Stimulated activated CD4-positive, alpha-beta T cell treated with anti-CD3 and anti-CD28 coated beads, TNF-alpha, amount 100 ng/mL, for 48 hours (primary cell): ENCODE measurements around the gene NPAS3.

Experiments used
- DNase-seq, 3 donors: peaks; one replicate each; pipeline ENCODE4 v3.0.0-alpha.2; 2020; ENCODE audit warnings: low read depth in 3 of 3

Gene NPAS3

DNA sequence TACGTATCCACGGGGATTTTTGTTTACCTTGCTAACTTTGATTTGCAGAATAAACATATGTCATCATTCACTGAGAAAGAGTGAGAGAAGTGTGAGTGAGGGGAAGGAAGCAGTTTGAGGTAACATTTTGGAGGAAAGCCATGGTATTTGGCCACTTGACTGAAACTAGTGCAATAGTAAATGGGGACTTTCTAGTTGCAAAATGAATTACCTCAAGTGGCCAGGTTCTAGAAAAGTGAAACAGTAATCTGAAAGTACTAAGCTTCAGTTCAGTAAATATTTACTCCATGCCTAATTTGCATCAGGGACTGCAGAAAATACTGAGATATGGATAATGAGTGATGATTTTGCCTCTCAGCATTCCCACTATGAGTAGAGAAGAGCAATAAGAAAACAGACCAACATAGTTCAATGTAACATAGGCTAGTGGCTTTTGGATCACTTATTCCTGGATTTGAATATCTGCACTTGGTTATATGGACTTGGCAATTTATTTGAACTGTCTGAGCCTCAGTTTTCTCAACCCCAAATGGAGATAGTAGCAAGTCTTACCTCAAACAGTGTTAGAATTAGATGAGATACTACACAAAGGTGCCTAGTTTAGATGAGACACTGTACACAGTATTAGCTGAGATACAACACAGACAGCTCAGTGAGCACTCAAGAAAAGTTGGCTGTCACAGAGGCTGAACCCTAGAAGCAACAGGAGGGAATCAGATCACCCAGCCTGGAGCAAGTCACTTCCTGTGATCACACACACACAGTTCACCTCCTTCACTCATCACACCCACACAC lies 439.1 kb downstream of the NPAS3 start:
- DNase-seq = no peak

DNA sequence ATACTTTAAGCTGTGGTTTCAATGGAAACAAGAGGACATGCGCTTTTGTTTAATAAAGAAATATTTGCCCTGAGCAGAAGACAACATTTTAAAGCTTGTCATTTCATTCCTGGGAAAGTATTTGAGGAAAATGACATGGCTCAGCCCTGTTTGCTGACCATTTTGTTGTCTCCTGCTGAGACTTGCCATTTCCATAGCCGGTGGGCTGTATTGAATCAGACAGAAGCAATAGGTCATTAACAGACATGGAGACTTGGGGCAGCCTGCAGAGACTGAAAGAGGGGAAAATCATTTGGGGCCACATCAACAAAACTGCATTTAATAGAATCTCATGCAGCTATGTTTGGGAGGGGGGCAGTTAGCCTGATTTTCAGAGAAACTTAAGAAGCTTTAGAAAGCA lies 443.0 kb downstream of the NPAS3 start:
- DNase-seq = no peak

DNA sequence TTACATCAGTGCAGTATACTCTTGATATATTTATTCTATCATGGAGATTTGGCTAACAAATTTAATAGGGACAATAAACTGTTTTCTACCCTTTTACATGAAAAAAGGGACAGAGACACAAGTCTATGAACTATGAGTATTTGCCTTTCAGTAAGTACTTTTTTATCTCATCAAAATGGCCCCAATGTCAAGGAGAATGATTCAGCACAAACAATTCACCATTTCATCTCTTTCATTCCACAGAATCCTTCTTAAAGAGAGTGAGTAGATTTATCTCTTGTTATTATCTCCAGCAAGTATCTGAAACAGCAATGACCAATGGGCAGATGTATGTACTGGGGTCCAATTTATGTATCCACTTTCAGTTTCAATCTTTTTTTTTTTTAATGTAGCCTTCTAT lies 447.5 kb downstream of the NPAS3 start:
- no peak for DNase-seq

DNA sequence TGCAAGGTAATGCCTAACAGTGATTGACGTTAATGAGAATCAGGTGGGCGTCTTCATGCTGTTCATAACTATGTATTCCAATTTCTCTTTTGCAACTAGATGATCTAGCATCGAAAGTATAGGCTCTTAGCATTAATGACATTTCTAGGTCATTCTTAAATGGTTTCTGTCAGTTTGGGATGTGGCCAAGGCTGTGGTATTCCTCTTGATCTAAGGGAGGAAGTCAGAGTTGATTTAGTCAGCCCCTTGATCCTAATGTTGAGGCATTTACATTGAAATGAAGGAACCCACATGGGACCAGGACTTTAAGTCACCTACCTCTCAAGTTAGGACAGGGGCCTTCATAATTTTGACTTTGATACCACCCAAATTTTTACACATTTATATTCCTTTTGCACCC lies 448.1 kb downstream of the NPAS3 start:
- DNase-seq = no peak

DNA sequence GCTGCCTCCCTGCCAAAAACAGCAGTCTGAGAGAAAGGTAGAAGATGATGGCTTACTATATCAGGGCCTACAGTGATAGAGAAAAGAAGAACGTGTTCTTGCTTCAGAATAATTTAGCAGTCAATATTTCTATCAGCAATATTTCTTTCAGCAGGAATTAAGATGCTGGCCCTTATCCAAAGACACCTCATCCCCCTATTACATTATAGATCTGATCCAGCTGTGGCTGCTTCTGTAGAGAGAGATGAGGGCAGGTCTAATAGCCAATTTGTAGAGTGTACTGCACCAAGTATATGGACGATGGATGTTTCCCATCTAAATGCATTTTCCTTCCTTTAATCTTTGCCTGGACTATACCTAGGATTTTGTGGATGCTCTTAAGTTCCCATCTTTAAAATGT lies 451.7 kb downstream of the NPAS3 start:
- DNase-seq = no peak

DNA sequence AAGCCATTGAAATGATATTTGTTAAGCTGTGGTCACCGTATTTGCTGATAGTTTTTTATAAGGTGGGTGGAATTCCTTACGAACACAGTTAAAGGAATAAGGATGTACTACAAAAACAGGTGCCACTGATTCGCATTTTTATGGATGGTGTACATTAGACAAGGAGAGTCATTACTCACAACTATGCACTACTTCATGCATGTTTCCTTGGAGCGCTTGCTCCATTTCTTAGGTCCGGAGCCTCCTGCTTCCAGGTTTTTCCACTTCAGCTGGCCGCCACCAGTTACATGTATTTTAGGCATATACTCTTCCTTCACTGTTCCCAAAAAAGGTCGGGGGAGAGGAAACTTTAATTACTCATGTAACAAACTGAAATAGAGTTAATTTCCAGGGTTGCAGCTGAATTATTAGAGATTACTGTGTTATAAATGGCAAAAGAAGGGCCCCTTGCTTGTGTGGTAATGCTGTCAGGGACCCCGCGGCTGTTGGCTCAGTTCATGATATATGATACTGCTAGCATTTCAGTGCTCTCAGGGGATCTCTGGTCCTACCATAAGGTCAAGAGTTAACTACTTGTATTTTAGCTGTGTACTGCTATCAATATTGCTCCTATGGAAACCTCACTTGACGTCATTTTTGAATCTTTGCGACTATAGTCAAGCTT lies 454.7 kb downstream of the NPAS3 start:
- no peak for DNase-seq

DNA sequence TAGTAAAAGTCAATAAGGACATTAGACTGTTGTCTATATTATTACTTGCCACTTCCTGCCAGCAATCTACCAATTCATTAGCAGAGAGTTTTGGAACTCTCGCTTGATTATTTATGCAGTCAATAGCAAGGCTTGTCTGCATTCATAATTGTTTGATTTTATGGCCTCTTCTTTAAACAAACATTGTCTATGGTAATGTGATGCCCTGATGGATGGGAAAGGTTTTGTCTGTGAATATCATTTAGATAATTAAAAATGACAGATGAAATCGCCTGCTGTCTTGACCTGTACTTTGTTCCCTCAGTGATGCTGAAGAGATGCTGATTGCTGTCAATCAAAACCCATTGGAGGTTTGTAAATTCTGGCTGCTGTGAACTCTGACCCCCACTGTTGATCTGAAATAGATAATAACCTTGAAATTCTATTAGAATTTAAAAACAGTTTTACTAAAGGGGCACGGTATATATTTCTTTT lies 455.3 kb downstream of the NPAS3 start:
- no peak for DNase-seq

DNA sequence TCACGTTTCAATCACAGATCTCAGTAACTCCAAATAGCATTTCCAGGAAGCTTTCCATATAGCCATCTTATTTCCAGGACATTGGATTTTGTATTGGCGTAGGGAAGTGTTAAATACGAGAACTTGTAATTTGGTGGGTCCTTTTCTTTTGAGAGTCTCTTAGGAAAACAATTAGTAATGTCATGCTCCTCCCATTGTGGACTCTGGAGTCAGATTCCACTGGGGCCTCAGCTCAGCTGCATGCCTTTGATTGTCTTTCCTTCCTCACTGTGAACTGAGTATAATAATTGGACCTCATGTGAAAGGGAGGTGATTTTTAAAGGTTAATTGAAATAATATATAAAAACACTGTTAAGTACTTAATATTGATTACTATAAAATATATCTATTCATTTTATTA lies 462.6 kb downstream of the NPAS3 start:
- DNase-seq = no peak

DNA sequence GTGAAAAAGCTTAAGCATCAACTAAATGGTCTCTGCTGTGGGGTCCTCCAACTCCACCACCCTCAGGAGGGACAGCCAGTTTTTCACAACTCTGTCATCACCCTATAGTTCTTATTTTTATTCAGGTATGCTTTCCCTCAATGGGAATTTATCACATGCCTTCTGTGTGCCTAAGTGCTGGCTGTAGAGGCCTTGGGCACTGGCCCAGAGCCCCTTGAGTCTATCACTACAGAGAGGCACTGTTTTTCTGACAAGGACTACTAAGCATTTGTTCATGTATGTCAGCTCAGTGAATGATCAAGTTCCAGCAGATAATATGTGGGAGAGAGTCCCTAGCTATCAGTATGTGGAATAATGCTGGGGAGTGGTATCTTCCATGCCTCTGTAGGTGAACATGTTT lies 463.9 kb downstream of the NPAS3 start:
- no peak for DNase-seq

DNA sequence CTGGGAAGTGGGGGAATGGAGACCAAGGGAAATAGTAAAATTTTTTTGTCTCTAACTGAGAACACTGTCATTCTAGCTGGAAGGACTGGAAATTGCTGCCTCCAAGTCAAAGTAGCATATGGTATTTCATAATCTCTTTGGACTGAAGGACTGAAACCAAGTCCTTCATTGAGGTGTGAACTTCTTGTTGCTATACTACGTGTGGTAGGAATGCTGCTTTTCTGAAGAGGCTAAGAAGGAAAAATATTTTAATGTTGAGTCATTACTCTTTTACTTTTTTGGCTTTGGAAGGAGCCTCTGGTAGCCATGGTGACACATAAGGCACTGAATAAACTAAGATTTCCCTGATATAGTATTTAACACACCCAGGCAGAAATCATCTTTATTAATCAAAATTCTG lies 465.4 kb downstream of the NPAS3 start:
- DNase-seq = no peak

DNA sequence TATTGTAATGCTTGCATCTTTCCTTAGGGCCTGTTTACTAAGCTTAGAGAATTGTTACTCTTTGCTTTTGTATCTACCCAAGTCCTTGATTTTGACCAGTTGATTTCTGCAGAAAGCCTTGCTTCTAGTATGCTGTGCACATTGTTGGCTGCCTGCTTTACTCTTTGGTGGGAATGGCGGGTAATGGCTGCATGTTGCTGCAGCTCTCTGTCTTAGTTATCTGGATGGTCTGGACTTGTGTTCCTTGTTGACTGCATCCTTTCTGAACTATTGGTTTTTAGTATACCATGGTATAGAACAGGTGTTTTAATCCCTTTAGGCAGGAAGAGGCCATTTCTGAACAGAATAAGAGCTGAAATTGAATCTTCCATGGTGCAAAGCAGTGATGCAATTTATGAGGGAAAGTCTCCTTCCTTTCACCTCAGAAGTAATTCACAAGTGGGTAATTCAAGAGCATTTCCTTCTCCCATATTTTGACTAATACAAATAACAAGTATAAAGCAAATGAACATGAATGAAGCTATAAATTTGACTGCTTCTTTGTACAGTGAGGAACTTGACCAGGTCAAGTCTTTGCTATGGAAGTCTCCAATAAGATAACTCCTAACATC lies 466.4 kb downstream of the NPAS3 start:
- no peak for DNase-seq

DNA sequence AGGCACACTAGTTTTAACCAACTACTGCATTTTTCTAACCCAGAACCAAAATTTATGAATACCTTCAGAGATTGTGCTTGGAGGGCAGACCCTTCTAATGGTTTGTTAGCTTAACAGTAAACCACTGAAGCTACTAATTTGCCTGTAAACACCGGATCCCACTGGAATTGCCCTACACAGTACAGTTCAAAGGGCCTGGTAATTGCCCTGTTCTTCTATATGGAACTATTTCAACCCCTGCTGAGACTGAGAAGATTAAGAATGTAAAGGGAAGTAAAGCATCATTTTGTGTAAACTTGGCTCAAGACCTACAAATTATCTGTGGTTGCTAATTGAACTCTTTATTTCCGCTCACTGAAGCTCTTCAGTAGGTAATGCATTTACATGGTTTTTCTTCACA lies 468.1 kb downstream of the NPAS3 start:
- DNase-seq = no peak

DNA sequence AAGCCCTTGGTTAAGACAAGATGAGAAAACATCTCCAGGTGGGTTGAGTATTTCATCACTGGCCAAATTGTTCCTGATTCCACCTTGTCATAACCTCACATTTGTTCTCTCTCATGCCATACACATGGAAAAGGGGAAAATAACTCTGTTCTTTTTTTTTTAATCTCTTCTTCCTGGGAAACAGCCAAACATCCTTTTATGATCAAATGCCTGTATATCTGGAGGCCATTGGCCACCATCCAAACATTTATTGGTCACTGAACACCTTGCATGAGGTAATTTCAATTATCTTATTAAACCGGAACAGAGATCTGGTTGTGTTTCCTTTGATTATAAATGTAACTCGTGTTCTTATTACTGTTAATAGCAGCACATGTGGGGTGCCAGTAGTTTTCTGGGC lies 469.6 kb downstream of the NPAS3 start:
- DNase-seq = no peak

DNA sequence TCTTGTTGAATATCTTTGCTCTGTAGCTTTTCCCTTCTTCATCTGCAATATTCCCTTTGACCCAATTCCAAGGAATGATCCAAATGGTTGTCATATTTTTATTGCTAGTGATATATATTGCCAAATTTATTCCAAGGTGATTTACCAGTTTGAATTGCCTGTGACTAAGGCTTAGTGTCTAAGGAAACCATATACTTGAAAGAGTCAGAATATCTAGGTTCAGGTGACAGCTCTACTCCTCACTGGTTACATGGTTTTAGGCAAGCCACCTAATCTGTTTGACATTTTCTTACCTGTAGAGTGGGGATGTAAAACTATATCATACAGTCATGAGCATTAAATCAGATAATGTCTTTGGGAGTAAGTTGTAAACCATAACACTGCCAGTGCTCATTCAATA lies 473.8 kb downstream of the NPAS3 start:
- DNase-seq = no peak

DNA sequence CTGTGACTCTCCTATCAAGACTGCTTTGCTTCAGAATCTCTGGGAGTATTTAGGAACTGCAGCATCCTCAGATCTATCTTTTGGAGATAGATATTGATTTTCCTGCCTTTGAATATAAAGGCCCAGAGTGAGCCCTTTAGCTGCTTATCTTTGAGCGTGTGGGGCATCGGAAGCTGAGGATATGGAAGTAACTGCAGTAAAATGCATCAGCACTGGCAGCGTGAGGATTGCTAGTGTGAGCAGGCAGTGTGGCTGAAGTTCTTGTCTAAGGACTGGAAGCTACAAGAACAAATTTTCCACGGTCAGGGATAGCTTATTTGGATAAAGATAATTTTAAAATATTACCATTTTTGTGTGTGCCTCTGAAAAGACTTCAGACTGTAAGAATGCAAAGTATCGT lies 474.7 kb downstream of the NPAS3 start:
- DNase-seq = no peak

DNA sequence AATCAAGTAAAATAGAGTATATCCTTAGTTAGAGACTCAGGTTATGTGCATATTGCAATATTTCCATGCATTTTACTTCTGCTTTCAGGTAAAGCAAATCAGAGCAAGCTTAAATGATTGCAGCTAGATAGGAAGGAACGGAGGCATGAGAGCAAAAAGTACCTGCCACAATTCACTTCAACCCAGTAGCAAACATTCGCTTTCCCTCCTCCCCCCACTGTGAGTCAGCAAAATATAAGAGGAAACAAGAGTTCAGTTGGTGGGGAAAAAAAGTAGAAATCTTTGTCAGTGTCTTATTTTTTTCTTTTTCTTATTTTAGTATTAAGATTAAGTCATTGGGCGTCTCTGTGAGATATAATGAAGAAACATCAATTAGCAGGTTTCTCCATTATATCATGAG lies 475.4 kb downstream of the NPAS3 start:
- no peak for DNase-seq

DNA sequence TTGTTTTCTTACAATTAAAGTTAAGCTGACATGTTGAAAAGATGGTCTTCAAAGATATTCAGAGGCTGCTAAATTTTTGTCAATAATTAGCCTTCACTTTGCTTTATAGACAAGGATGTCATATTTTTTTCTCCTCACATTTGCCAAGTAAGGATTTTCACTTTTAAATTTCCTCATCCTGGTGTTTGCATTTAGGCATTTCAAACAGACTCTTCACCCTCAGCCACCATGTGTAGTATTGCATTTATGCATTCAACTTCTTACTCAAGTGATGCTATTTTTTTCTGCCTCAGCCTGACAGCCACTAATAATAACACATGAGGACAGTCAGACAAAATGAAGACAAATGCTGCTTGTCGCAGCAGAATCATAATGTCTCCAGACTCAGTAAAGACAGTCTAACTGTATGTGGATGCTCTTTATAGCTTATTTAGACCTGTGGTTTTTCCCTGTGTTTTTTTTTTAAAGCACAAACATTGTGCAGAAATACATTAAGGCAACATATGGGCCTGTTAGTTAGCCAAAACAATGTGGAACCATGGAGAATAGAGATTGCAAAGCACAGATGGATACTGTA lies 481.5 kb downstream of the NPAS3 start:
- DNase-seq = no peak

DNA sequence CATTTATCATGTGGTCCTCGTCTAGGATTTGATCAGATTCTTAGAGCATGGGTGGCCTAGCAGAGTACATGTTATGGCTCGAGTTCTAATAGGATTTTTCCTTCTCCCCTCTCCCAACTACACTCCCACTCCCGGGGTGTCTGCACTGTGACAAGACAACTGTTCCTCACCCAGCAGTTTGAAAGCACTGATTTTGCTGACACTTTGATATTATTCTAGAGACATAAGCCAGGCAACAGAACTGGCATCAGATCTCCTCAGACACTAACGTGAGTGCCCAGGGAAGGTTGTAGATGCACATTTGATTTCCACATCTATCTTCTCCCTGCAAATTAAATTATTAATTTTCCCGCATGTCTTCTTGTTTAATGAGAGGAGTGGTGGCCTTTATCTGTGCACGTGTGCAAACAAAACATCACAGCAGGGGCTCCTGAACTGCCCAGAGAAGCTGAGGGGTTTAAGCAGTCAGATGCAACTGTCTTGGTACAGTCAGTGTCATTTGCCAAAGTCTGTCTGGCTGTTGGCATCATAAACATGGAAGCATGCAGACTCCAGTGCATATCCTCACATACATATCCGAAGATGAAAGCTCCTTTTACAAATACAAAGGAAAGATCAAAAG lies 491.8 kb downstream of the NPAS3 start:
- no peak for DNase-seq

DNA sequence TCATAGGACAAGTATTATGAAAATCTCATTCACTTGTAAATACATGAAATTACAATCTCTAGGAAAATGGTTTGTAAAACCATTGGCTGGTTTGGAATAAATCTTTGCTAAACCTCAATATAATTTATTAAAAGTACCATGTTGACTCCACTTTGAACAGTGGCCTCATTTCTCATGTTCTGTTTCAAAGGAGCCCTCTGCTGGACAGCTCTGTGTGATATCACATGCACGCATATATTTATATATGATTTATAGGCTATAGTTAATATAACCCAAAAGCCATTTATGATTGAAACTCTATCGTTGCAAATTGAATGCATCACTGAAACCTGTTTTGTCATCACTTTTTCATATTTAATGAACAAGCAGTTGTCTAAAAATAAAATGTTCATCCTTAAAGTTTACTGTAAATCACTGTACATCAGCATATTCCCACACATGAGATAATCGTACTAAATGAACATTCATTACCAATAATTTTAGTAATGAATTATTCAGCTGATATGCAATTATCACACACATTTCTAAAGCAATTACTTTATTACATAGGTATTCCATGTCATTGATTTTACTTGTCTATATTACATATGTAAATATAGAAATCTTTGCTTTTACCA lies 493.8 kb downstream of the NPAS3 start:
- no peak for DNase-seq

DNA sequence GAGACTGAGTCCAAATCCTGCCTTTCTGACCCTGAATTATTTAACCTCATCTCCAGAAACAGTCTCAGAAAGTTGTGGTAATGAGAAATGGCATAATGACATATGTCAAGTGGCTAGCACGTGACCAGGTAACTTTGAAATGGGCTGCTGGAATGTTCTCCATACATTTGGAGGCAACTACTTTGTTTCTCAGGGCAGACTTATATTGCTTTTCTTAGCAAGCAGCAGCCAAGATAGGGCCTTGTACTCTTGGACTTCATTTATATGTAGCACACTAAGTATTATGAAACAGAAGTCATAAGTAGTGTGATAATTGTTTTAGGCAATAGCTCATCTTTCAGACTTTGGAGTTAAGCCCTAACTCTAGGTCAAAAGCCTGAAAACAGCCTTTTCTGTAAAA lies 494.7 kb downstream of the NPAS3 start:
- no peak for DNase-seq

DNA sequence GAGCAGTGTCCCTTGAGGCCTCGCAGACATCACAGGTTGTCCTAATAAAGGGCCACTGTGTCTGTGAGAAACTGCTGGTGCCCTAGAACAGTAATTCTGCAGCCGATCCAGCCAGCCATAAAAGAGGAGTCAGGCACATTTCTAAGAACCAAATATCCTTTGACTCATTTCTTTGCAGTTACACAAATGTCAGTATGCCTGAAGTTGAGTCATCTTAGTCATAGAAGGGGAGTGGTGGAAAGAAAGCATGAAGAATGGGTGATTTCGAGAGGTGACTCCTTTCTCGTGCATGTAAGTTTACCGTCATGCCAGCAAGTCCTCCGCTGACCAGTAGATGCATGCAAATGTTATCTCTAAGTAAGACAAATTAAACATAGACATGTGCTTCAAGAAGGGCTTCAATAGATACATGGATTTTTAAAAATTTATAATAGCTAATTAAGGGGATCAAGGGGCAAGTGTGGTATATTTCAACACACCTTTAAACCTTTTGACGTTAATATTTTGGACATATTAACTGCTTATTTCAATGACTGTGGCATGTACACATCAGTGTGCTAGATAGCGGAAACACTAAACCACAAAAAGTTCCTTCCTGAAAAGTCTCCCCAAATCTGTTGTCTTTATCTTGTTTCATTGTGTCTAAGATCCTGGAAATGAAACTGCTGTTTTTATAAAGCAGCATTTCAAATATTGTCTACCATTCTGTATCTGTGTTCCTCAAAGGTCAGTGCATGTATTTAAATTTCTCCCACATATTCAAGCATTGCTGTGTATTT lies 497.4 kb downstream of the NPAS3 start:
- DNase-seq = no peak
